LNCAP (cell line): ENCODE data around the gene SPOCK2.

Experiments
- CTCF ChIP-seq: fragments of 450-650 bp; IDR thresholded peaks from 2 replicates; pipeline ENCODE4 v1.5.1; 2017; ENCODE audit warnings: mild to moderate bottlenecking

Gene SPOCK2

GRCh38 chr10:72083790-72084459, 4.4 kb downstream of the SPOCK2 start:
- no peak for TF ChIP-seq CTCF

GRCh38 chr10:72082856-72083789, 5.2 kb downstream of the SPOCK2 start:
- no peak for TF ChIP-seq CTCF

- TF ChIP-seq CTCF = no peak
Observed at GRCh38 chr10:72081772-72082590, 6.4 kb downstream of the SPOCK2 start.

- TF ChIP-seq CTCF = no peak
Observed at GRCh38 chr10:72081210-72081609, 7.1 kb downstream of the SPOCK2 start.

GRCh38 chr10:72080042-72080975, 8.0 kb downstream of the SPOCK2 start:
- no peak for TF ChIP-seq CTCF

- TF ChIP-seq CTCF = no peak
Observed at GRCh38 chr10:72079356-72079755, 9.0 kb downstream of the SPOCK2 start.
